PC-9 (cell line): Measurements from ENCODE around the gene RNASEH2B.

Experiments
- EZH2 ChIP-seq: fragments of 200-600 bp; sonication (generic); IDR thresholded peaks from 2 replicates; pipeline ENCODE4 v1.8.0; 2017; ENCODE audit warnings: antibody characterized with exemption, low read depth
- TF ChIP-seq, protein P1 (sequence below): fragments of 200-600 bp; sonication (generic); conservative IDR thresholded peaks from 2 replicates; pipeline ENCODE4 v1.6.1; 2017; ENCODE audit warnings: mixed run types, antibody characterized with exemption, mild to moderate bottlenecking, moderate library complexity

DNA sequence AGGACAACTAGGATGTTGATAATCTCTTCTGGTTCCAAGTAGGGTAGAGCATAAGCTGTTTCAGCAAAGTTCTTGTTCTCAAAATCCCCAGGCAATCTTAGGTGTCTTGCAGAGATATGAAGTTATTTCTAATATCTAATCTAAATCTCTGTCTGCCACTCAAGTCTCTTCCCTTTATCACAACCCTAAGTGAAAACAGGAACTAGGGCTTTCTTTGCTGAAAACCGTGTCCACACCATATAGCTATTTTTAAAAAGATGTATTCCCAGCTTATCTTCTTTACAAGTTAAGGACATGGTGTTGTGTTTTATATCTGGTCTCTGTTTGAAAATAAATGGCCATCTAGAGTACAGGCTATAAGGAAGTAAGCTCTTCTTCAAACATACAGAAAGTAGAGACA lies 11.3 kb upstream of the RNASEH2B start:
- TF ChIP-seq, protein P1, sequence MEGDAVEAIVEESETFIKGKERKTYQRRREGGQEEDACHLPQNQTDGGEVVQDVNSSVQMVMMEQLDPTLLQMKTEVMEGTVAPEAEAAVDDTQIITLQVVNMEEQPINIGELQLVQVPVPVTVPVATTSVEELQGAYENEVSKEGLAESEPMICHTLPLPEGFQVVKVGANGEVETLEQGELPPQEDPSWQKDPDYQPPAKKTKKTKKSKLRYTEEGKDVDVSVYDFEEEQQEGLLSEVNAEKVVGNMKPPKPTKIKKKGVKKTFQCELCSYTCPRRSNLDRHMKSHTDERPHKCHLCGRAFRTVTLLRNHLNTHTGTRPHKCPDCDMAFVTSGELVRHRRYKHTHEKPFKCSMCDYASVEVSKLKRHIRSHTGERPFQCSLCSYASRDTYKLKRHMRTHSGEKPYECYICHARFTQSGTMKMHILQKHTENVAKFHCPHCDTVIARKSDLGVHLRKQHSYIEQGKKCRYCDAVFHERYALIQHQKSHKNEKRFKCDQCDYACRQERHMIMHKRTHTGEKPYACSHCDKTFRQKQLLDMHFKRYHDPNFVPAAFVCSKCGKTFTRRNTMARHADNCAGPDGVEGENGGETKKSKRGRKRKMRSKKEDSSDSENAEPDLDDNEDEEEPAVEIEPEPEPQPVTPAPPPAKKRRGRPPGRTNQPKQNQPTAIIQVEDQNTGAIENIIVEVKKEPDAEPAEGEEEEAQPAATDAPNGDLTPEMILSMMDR: no peak
- no peak for TF ChIP-seq EZH2
